ENCODE results near the gene BCO1.

The BCO1 gene

GRCh38 chr16:81268509-81268908, 30.0 kb downstream of the BCO1 start:
- ChIA-PET POLR2A (no interaction called here), CTCF (no interaction called here)
- no peaks in the 10 kb centered on the region for H3K36me3 ChIP-seq (ENCODE audit: control insufficient read depth in 2 of 2, insufficient read depth in 1 of 2, low read length in 2 of 2)
- H3K4me1 ChIP-seq (ENCODE audit: control insufficient read depth, insufficient read depth, low read length) = no peaks in the 10 kb centered on the region
- TF ChIP-seq ZNF626 (tag by site-specific recombination; IDR thresholded peaks at IDR 0.05) (no peak), ZSCAN5A (tag by site-specific recombination; IDR thresholded peaks at IDR 0.05) (no peak), ZBTB10 (tag by site-specific recombination; IDR thresholded peaks at IDR 0.05) (no peak), GFI1B (tag by site-specific recombination; IDR thresholded peaks at IDR 0.05) (no peak)
- H3K27ac ChIP-seq (ENCODE audit: extremely low read depth, low read depth, low read length) = no peak overlapping the region
- no peak overlapping the region for H3K4me3 ChIP-seq (ENCODE audit: low read depth, low read length)
- no peaks in the 10 kb centered on the region for H3K9me3 ChIP-seq (ENCODE audit: control insufficient read depth, insufficient read depth, low read depth, low read length)

DNA sequence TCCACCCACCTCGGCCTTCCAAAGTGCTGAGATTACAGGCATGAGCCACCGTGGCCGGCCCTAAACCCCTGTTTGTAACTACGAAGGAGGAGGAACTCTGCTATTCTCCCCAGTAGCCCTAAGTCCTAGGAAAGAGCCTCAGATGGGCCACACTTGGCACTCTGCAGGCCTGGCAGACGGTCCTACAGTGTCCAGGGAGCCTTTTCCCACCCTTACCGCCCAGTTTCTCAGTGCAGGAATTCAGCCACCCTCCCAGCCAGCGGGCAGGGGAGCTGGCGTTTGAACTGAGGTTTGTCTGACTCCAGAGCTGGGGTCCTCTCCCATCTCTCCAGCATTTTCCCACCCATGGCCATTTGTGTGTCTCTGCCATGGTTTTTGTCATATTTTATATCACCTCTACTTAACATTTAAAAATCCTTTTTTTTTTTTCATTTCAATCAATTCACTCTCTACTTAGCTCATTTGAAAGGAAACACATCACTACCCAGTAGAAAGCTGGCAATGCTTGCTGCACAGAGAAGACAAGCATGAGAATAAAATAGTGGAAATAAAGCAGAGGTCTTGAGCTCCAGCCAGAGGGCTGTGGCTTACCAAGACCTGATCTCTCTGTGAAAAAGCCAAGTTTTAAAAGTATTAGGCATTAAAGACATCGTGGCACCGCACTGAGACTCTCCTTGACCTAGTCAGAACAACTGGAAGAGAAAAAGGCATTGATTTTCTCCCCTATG, 34.9 kb downstream of the BCO1 start:
- Histone ChIP-seq H3K36me3 (ENCODE audit: control insufficient read depth in 2 of 2, insufficient read depth in 1 of 2, low read length in 2 of 2) (no peaks in the 10 kb centered on the region), H3K4me3 (ENCODE audit: low read depth, low read length) (no peak overlapping the region), H3K4me1 (ENCODE audit: control insufficient read depth, insufficient read depth, low read length) (no peaks in the 10 kb centered on the region), H3K27ac (ENCODE audit: extremely low read depth, low read depth, low read length) (no peak overlapping the region), H3K9me3 (ENCODE audit: control insufficient read depth, insufficient read depth, low read depth, low read length) (no peaks in the 10 kb centered on the region)
- TF ChIP-seq, protein P1, sequence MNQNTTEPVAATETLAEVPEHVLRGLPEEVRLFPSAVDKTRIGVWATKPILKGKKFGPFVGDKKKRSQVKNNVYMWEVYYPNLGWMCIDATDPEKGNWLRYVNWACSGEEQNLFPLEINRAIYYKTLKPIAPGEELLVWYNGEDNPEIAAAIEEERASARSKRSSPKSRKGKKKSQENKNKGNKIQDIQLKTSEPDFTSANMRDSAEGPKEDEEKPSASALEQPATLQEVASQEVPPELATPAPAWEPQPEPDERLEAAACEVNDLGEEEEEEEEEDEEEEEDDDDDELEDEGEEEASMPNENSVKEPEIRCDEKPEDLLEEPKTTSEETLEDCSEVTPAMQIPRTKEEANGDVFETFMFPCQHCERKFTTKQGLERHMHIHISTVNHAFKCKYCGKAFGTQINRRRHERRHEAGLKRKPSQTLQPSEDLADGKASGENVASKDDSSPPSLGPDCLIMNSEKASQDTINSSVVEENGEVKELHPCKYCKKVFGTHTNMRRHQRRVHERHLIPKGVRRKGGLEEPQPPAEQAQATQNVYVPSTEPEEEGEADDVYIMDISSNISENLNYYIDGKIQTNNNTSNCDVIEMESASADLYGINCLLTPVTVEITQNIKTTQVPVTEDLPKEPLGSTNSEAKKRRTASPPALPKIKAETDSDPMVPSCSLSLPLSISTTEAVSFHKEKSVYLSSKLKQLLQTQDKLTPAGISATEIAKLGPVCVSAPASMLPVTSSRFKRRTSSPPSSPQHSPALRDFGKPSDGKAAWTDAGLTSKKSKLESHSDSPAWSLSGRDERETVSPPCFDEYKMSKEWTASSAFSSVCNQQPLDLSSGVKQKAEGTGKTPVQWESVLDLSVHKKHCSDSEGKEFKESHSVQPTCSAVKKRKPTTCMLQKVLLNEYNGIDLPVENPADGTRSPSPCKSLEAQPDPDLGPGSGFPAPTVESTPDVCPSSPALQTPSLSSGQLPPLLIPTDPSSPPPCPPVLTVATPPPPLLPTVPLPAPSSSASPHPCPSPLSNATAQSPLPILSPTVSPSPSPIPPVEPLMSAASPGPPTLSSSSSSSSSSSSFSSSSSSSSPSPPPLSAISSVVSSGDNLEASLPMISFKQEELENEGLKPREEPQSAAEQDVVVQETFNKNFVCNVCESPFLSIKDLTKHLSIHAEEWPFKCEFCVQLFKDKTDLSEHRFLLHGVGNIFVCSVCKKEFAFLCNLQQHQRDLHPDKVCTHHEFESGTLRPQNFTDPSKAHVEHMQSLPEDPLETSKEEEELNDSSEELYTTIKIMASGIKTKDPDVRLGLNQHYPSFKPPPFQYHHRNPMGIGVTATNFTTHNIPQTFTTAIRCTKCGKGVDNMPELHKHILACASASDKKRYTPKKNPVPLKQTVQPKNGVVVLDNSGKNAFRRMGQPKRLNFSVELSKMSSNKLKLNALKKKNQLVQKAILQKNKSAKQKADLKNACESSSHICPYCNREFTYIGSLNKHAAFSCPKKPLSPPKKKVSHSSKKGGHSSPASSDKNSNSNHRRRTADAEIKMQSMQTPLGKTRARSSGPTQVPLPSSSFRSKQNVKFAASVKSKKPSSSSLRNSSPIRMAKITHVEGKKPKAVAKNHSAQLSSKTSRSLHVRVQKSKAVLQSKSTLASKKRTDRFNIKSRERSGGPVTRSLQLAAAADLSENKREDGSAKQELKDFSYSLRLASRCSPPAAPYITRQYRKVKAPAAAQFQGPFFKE (tag by site-specific recombination; IDR thresholded peaks at IDR 0.05; ENCODE audit: borderline replicate concordance) = no peak
- no peak for TF ChIP-seq MZF1 (tag by site-specific recombination; IDR thresholded peaks at IDR 0.05; ENCODE audit: borderline replicate concordance)
- TF ChIP-seq GLI4 (tag by site-specific recombination; IDR thresholded peaks at IDR 0.05) = no peak
- TF ChIP-seq ZNF692 (tag by site-specific recombination; IDR thresholded peaks at IDR 0.05) = no peak
- no peak for TF ChIP-seq ZBTB49 (tag by site-specific recombination; IDR thresholded peaks at IDR 0.05; ENCODE audit: low read depth)
- CTCF ChIA-PET = no interaction called here
- POLR2A ChIA-PET = no interaction called here

Data from HEK293 (cell line).